Activated CD4-positive, alpha-beta T cell treated with anti-CD3 and anti-CD28 coated beads, Interleukin-2, amount 50 U/mL, for 4 hours (primary cell): ENCODE results near the gene STXBP6.

Experiments used
- DNase-seq, 2 experiments: peaks; one replicate each; pipeline ENCODE4 v3.0.0-alpha.2; 2020

Gene STXBP6

DNA sequence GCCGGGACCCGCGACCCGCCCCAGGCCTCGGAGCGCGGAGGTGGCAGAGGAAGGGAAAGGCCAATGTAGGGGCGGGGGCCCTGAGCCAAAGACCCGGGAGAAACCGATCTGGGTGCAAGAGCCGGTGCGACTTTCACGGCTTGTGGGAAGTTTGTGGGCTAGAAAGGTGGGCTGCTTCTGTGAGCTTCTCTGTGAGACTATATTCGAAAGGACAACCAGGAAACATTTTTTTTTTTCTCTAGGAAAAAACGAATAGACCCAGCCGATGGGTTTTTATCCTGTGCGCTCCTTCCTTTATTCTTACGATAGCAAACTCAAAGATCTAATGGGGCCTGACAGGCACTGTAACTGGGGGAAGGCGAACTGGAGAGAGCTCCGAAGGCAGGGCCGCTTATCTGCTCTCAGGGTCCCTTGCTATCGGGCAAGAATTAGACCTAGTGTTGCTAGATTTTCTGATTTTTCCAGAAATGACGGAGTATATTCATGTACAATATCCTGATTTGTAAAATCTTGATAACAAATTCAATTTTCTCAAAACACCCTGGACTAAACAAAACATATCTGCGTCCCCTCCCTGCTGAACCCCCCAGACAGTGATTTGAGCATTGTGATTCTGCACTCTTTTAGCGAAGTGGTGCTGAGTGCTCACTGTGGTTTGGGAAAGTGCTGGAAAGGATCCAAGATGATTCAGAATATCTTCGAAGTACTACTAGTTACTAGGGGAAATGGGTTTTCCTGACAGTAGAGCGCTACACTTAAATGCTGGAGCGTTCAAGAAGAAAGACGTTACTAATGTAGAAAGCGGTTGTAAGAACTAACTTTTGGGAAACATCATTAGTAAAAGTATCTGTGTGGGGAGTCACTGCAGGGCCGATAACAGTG lies 563 bp upstream of the STXBP6 start:
- no peak for DNase-seq

DNA sequence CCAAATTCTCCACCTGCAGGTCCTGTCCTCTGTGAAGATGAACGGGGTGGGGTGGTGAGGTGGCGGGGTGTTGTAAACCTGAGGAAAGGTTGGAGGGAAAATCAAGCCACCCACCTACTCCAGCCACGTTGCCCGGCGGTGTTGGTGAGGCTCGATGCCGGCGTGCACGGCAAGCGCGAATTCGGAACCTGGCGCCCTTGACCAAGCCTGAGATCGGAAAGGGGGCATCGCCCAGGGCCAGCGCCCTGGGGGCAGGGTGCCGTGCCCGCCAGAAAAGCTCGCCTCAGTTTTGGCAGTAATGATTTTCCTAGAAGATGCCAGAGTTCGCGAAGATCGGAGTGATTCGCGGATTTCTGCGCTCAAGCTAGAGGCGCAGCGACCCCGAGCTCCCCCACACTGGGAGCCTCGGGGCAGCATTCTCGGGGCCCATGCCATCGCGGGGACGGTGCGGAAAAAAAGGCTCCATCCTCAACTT lies 817 bp downstream of the STXBP6 start:
- no peak for DNase-seq

- DNase-seq: no peak
Measured at GRCh38 chr14:25048170-25049016, 1.6 kb downstream of the STXBP6 start.

DNA sequence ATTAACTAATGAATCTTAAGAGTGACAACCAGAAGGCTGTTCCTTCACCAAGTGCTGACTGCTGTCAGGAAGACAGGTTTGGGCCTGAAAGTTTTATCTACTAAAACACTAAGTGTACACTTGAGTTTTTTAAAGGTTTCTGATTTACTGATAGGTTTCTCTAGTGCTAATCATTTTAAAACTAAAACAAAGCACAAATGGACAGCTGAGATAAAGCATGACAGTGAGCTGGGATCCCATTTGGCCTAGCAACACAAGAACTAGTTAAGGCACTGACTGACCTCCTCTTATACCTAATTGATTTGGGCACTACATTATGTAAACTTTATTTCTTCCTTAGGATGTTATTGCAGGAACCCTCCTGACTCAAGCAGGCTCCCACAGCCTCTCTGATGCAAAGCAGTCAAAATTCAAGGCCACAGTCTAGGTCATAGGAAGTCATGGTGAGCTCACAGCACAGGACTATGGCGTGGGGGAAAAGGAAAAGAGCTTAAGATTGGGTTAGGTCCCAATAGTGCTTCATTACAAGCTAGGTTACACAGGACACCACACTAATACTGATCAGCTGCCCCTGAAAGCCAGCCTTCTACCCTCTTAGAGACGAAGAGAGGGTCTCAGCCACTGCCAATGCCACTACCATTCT lies 3.5 kb downstream of the STXBP6 start:
- DNase-seq: no peak

- DNase-seq: no peak
Measured at GRCh38 chr14:25044106-25044698, 5.7 kb downstream of the STXBP6 start.

DNA sequence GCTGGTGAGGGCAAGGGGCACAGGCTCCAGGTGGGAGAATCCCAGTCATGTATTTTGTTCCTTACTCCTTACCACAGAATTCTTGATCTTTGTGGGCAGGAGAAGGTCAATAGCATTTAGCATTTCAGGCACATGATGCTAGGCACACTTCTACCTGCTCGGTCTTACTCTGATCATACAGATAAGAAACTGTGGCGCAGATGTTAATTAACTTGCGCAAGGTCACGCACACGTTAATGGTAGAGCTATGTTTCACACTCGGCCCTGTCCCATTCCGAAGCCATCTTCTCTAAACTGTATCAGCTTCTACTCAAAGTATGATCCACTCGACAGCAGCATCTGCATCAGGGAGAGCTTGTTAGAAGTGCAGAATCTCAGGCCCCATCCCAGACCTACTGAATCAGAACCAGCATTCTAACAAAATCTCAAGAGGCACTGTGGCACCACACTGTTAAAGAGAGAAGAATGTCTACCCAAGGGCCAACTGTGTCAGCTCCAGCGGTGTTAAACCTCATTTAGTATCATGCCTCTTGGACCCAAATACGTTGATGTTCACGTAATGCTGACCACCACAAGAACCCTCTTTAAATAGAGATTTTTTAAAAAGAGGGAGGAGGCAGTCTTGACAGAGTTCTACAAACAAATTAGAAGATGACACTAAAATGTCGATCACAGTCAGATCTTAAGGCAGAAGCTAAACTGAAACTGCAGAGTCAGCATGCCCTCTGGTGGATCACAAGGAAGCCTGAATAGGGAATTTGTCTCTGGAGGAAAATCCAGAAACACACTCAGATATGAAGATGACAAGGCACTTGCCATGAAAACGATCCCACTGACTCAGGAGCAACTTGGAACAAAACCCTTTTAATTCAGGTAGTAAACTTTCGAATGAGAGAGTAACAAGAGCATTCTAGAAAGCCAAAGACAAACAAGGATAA lies 7.3 kb downstream of the STXBP6 start:
- DNase-seq: no peak

DNA sequence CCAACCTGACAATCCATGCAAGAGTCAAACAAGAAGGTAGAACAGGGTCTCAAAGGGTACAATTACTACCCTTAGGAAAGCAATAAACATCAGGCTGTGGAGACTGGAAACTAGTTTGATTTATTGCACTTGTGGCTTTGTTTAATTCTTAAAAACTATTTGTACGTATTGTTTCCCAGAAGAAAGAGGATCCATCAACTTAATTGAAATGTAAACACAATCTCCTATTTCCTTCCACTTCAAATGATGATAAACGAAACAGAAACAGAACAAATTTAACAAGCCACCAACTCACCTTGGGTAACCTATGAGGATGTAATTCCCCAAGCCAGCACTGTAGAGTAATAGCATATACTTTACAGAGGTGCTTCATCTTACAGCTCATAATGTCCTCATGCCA lies 8.0 kb downstream of the STXBP6 start:
- DNase-seq: no peak

- DNase-seq: no peak
Measured at GRCh38 chr14:25041484-25041883, 8.5 kb downstream of the STXBP6 start.

GRCh38 chr14:25039933-25040332 lies 10.0 kb downstream of the STXBP6 start:
- no peak for DNase-seq

- DNase-seq: no peak
Measured at GRCh38 chr14:25038044-25038668, 11.8 kb downstream of the STXBP6 start.

- no peak for DNase-seq
Measured at GRCh38 chr14:25037032-25037431, 12.9 kb downstream of the STXBP6 start.

DNA sequence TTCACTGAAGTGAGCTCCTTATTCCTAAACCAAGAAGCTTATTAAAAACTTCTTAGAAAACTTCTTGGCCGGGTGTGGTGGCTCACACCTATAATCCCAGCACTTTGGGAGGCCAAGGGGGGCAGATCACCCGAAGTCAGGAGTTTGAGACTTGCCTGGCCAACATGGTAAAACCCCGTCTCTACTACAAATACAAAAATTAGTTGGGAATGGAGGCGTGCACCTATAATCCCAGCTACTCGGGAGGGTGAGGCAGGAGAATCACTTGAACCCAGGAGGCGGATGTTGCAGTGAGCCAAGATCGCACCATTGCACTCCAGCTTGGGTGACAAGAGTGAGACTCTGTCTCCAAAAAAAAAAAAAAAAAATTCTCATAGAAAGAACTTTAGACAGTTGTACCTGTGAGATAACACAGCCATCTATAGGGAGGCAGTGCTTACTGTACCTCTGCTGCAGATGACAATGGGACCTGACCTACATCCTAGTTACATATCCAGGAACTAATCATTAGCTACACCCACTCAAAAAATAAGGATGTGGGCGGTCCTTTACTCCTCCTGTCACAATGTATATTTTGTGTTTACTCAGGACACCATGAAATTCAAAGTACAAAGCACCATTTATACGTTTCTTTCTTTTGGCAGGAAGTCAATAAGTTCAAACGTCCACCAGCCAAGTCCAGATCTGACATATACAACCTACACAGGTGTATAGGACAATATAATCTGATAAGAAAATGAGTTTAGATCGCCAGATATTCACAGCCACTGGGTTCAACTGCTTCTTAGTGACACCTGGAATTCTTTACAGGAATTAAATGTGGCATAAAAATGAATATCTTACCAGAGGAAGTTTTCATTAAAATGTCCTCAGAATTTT lies 14.9 kb downstream of the STXBP6 start:
- no peak for DNase-seq

- DNase-seq: no peak
Measured at GRCh38 chr14:25033358-25033757, 16.6 kb downstream of the STXBP6 start.

- no peak for DNase-seq
Measured at GRCh38 chr14:25032092-25032784, 17.7 kb downstream of the STXBP6 start.

DNA sequence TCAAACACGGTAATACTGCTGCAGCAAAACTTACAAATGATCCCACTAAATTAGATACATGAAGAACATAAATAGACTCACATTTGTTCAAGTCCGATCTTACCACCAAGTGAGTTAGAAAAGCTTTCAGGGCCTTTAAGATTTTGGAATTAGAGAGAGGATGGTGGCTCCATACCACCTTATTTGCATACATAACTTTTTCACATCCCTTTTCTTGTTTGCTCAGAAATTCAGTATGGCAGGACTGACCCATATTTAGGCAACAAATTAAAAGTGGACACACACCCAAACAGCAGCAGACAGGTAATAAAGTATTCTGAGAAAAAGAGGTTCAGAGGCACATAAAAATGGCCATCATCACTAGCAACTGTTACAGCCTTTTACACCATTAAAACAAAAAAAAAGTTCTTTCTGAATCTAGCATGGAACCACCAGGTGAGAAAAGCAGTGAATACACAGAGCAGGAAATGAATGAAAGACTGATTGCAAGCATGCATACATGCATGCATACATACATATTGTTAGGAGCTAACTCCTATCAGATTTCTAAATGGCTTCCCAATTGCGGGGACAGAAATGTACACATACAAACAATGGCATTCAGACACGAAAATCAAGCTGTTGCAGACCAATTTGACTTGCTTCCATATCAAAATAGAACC lies 23.3 kb downstream of the STXBP6 start:
- no peak for DNase-seq

DNA sequence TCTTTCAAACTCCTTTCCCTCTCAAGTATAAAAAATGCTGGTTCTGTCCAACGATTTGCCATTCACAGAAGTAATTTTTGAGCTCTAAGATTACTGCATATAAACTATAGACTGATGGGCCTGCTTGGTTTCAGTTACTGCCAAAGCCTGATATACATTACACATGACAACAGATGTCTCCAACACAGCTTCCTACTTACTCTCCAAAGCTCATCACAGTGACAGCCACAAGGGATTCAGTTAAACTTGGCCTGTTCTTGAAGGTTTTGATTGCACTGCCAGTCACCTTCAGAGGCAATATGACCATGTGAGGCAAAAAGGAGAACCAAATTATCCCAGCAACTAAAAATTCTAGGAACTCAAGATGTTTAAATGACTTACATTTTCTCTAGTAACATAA lies 30.1 kb downstream of the STXBP6 start:
- DNase-seq: no peak

GRCh38 chr14:25017562-25017961 lies 32.4 kb downstream of the STXBP6 start:
- DNase-seq: no peak

DNA sequence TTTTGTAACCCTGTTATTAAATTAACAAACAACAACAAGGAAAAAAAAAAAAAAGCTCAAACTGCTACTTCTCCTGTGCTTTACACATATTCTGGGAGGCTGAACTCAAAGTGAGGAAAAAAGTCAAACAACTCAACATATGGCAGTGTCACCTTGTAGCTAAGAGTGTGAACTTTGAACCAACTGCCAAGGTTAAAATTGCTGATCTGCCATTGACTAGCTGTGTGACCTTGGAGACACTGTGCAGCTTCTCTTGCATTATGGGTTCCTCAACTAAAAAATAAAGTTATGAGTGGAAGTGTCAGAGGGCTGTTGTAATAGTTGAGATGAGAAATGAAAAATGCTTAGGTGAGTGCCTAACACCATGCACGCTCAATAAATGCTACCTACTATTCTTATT lies 34.2 kb downstream of the STXBP6 start:
- DNase-seq: no peak

DNA sequence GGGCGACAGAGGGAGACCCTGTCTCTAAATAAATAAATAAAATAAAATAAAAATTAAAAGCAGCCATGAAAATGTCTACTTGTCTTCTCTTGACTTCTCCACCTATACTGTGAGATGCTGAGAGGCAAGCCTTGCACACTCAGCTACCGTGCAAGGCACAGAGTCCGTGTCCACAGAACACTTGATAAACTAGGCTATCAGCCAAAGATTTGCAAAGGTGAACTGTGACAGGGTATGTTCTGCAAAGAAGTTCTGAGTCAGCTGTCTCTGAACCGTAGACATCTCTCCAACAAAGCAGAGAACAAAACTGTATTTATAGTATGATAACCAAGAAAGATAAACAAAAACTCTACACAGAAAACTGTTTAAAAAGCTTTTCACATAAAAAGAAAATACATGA lies 35.5 kb downstream of the STXBP6 start:
- DNase-seq: no peak
